Activated naive CD8-positive, alpha-beta T cell treated with anti-CD3 and anti-CD28 coated beads, Interleukin-2, amount 50 U/mL, for 16 hours (primary cell): ENCODE data around the gene SRCIN1.
"Not testable (repeated sequence)": the region's sequence is repeated elsewhere in the genome, so short reads cannot be mapped to it uniquely, and the experiment has no call there.

ENCODE experiments used
- DNase-seq: peaks from one replicate; pipeline ENCODE4 v3.0.0-alpha.2; 2020; ENCODE audit warnings: low read depth, low spot score

The SRCIN1 gene, protein sequence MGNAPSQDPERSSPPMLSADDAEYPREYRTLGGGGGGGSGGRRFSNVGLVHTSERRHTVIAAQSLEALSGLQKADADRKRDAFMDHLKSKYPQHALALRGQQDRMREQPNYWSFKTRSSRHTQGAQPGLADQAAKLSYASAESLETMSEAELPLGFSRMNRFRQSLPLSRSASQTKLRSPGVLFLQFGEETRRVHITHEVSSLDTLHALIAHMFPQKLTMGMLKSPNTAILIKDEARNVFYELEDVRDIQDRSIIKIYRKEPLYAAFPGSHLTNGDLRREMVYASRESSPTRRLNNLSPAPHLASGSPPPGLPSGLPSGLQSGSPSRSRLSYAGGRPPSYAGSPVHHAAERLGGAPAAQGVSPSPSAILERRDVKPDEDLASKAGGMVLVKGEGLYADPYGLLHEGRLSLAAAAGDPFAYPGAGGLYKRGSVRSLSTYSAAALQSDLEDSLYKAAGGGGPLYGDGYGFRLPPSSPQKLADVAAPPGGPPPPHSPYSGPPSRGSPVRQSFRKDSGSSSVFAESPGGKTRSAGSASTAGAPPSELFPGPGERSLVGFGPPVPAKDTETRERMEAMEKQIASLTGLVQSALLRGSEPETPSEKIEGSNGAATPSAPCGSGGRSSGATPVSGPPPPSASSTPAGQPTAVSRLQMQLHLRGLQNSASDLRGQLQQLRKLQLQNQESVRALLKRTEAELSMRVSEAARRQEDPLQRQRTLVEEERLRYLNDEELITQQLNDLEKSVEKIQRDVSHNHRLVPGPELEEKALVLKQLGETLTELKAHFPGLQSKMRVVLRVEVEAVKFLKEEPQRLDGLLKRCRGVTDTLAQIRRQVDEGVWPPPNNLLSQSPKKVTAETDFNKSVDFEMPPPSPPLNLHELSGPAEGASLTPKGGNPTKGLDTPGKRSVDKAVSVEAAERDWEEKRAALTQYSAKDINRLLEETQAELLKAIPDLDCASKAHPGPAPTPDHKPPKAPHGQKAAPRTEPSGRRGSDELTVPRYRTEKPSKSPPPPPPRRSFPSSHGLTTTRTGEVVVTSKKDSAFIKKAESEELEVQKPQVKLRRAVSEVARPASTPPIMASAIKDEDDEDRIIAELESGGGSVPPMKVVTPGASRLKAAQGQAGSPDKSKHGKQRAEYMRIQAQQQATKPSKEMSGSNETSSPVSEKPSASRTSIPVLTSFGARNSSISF

DNA sequence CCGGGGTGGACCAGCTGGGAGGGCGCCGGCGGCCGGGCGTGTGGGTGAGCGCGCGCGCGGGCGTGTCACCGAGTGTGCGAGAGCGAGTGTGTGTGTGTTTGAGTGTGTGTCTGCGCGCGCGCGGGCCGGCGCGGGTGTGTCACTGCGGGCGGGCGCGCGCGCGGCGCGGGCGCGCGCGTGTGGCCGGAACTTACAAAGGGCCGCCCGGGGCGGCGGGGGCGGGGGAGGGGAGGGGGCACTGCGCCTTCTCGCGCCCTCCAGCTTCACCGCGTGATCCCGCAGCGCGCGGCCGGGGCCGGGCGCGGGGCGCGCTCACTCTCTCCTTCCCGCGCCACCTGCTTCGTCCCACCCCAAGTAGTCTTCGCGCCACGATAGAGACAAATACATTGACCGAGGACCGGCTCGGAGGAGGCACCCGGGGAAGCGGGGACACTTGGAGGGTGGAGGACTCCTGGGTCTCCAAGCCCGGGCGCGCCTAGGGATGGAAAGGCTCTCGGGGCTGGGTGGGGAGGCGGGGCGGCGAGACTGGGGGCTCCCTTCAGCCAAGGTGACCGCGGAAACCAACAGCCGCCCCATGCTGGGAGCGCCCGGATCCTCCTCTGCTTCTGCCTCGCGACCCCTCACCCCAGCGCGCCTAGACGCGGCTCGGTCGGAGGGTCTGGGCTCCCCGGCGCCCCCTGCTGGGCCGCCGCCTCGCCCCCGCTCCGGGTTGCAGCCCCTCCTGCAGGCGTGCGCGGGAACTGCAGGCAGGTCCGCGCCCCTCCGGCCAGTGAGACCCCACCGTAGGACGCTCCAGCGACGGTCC lies at the start of gene SRCIN1:
Gene SRCIN1, minus strand, starts transcription at position 112 of the 805 bp plus-strand sequence. CDS start 247 bp downstream, outside the sequence.
- DNase-seq, result peak; percentile 6

GRCh38 chr17:38654411-38655398 lies 49.0 kb upstream of the SRCIN1 start:
- no peak for DNase-seq

GRCh38 chr17:38653679-38654078 lies 47.9 kb upstream of the SRCIN1 start:
- no peak for DNase-seq

DNA sequence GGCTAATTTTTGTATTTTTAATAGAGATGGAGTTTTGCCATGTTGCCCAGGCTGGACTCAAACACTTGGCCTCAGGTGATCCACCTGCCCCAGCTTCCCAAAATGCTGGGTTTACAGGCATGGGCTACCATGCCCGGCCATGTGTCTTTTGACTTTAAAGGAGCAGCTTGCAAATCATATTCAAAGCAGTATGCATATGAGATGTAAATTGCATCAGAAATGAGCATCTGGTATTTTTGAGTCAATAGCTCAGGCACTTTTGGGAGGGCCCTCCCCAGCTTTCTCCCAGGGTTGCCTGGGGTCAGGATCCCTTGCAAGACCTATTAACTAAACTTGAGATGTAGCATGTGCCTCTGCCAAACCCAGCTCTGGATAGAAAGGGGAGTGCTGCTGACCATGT lies 47.5 kb upstream of the SRCIN1 start:
- no peak for DNase-seq

DNA sequence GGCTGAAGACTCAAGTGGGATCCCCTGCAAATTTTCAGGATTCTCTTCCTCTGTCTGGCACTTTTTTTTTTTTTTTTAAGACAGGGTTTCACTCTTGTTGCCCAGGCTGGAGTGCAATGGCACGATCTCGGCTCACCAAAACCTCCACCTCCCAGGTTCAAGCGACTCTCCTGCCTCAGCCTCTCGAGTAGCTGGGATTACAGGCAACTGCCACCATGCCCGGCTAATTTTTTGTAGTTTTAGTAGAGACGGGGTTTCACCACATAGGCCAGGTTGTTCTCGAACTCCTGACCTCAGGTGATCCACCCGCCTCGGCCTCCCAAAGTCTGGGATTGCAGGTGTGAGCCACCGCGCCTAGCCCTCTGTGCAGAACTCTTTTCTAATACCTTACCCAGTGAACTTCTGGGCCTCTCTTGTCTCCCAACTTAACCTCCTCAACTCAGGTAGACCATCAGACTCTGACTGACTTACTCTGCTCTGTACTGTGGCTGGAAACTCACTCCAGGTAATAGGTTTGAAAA lies 45.0 kb upstream of the SRCIN1 start:
- not testable (repeated sequence) for DNase-seq

GRCh38 chr17:38637951-38638350 lies 32.2 kb upstream of the SRCIN1 start:
- no peak for DNase-seq

- DNase-seq, result no peak
Measured at GRCh38 chr17:38636054-38636453, 30.3 kb upstream of the SRCIN1 start.

- no peak for DNase-seq
Measured at GRCh38 chr17:38632334-38632733, 26.6 kb upstream of the SRCIN1 start.

DNA sequence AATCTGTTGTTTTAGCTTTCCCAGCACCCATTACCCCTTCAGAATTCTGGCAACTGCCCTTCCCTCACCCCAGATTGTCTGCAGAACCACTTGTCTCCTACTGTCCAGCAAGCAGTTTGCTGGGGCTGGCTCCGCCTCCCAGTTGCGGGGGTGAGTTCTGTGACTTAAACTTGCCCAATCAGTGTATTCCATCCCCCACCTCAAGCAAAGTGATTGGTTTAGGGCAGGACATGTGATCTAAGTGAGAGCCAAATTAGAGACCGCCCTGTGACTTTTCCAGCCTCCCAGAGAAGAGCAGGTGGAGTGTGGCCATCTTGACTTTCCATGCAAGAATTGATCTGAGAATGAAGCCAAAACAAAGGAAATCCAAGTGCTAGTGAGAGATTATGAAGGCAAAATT lies 22.7 kb upstream of the SRCIN1 start:
- no peak for DNase-seq

- no peak for DNase-seq
Measured at GRCh38 chr17:38627957-38628356, 22.2 kb upstream of the SRCIN1 start.

GRCh38 chr17:38626606-38627226 lies 21.0 kb upstream of the SRCIN1 start:
- DNase-seq, result not testable (repeated sequence)

GRCh38 chr17:38625482-38625881 lies 19.7 kb upstream of the SRCIN1 start:
- DNase-seq, result no peak

- not testable (repeated sequence) for DNase-seq
Measured at GRCh38 chr17:38624782-38625355, 19.1 kb upstream of the SRCIN1 start.

GRCh38 chr17:38621538-38621937 lies 15.8 kb upstream of the SRCIN1 start:
- no peak for DNase-seq

GRCh38 chr17:38620551-38621277 lies 15.0 kb upstream of the SRCIN1 start:
- no peak for DNase-seq

- DNase-seq, result no peak
Measured at GRCh38 chr17:38619937-38620550, 14.3 kb upstream of the SRCIN1 start.

- DNase-seq, result no peak
Measured at GRCh38 chr17:38619451-38619795, 13.7 kb upstream of the SRCIN1 start.
